Jurkat, Clone E6-1 (cell line): ENCODE measurements around the gene RTN4RL1.
A peak's percentile ranks its signal among the peaks of the same experiment; 100 is the strongest.
"Not testable (repeated sequence)": the region's sequence is repeated elsewhere in the genome, so short reads cannot be mapped to it uniquely, and the experiment has no call there.

Experiments used
- DNase-seq: peaks from one replicate; pipeline ENCODE4 v3.0.0-alpha.2; 2011; ENCODE audit warnings: low read depth, low spot score
- H3K4me3 ChIP-seq: 2 replicates; pipeline ENCODE4 v1.5.1; 2011; ENCODE audit warnings: mild to moderate bottlenecking, low read length, control low read depth, moderate library complexity

The RTN4RL1 gene

GRCh38 chr17:1989135-1989534, 36.0 kb downstream of the RTN4RL1 start:
- no peak overlapping the region for H3K4me3 ChIP-seq
- DNase-seq = no peak

- no peak overlapping the region for H3K4me3 ChIP-seq
- no peak for DNase-seq
Measured at GRCh38 chr17:1986783-1987451, 38.2 kb downstream of the RTN4RL1 start.

GRCh38 chr17:1985686-1986085, 39.4 kb downstream of the RTN4RL1 start:
- DNase-seq = no peak
- no peak overlapping the region for H3K4me3 ChIP-seq

GRCh38 chr17:1985093-1985492, 40.0 kb downstream of the RTN4RL1 start:
- no peak overlapping the region for H3K4me3 ChIP-seq
- DNase-seq = no peak

GRCh38 chr17:1982793-1983366, 42.3 kb downstream of the RTN4RL1 start:
- DNase-seq, H3K4me3 ChIP-seq: not testable (repeated sequence)

- DNase-seq = no peak
- no peak overlapping the region for H3K4me3 ChIP-seq
Measured at GRCh38 chr17:1980665-1981250, 44.4 kb downstream of the RTN4RL1 start.

GRCh38 chr17:1979182-1979985, 45.8 kb downstream of the RTN4RL1 start:
- no peak overlapping the region for H3K4me3 ChIP-seq
- no peak for DNase-seq

- H3K4me3 ChIP-seq = no peak overlapping the region
- no peak for DNase-seq
Measured at GRCh38 chr17:1978396-1978949, 46.7 kb downstream of the RTN4RL1 start.

GRCh38 chr17:1977583-1978395, 47.3 kb downstream of the RTN4RL1 start:
- DNase-seq = no peak
- no peak overlapping the region for H3K4me3 ChIP-seq

GRCh38 chr17:1976683-1977064, 48.5 kb downstream of the RTN4RL1 start:
- no peak for DNase-seq
- no peak overlapping the region for H3K4me3 ChIP-seq

GRCh38 chr17:1976000-1976682, 49.0 kb downstream of the RTN4RL1 start:
- DNase-seq = peak; percentile 88
- peak overlapping the region; percentile 30 for H3K4me3 ChIP-seq

- DNase-seq = peak; percentile 78
- H3K4me3 ChIP-seq = peak overlapping the region; percentile 30
Measured at GRCh38 chr17:1975573-1975972, 49.6 kb downstream of the RTN4RL1 start.

- no peak overlapping the region for H3K4me3 ChIP-seq
- DNase-seq = no peak
Measured at GRCh38 chr17:1972487-1973160, 52.5 kb downstream of the RTN4RL1 start.

- no peak for DNase-seq
- H3K4me3 ChIP-seq = no peak overlapping the region
Measured at GRCh38 chr17:1970843-1971384, 54.2 kb downstream of the RTN4RL1 start.

- no peak overlapping the region for H3K4me3 ChIP-seq
- DNase-seq = no peak
Measured at GRCh38 chr17:1969712-1970111, 55.4 kb downstream of the RTN4RL1 start.

- DNase-seq = peak; percentile 64
- H3K4me3 ChIP-seq = no peak overlapping the region
Measured at GRCh38 chr17:1967213-1967612, 57.9 kb downstream of the RTN4RL1 start.

GRCh38 chr17:1966274-1967086, 58.7 kb downstream of the RTN4RL1 start:
- no peak overlapping the region for H3K4me3 ChIP-seq
- no peak for DNase-seq
